Duodenal mucosa (tissue), 2 donors: ENCODE data around the gene SUPT5H.

ENCODE experiments used
- H3K27ac ChIP-seq: one replicate; pipeline ENCODE4 v1.7.0; 2013; ENCODE audit warnings: low read depth, low read length
- H3K27me3 ChIP-seq, 2 donors: one replicate each; pipeline ENCODE4 v1.7.0; 2013; ENCODE audit warnings: low read length in 2 of 2, control low read depth in 1 of 2; ENCODE audit not compliant: insufficient read depth in 2 of 2, control insufficient read depth in 1 of 2
- H3K36me3 ChIP-seq, 2 donors: one replicate each; pipeline ENCODE4 v1.7.0; 2013; ENCODE audit warnings: low read length in 2 of 2, control low read depth in 1 of 2; ENCODE audit not compliant: insufficient read depth in 2 of 2, control insufficient read depth in 1 of 2
- H3K4me1 ChIP-seq, 2 donors: one replicate each; pipeline ENCODE4 v1.7.0; 2013; ENCODE audit warnings: low read length in 2 of 2, control low read depth in 1 of 2; ENCODE audit not compliant: insufficient read depth in 2 of 2, control insufficient read depth in 1 of 2
- H3K4me3 ChIP-seq, 2 donors: one replicate each; pipeline ENCODE4 v1.7.0; 2013; ENCODE audit warnings: low read length in 2 of 2, low read depth in 1 of 2
- H3K9ac ChIP-seq, 2 donors: one replicate each; pipeline ENCODE4 v1.7.0; 2013; ENCODE audit warnings: low read length in 2 of 2, low read depth in 1 of 2
- H3K9me3 ChIP-seq, 2 donors: one replicate each; pipeline ENCODE4 v1.7.0; 2013; ENCODE audit warnings: low read length in 2 of 2, control low read depth in 1 of 2; ENCODE audit not compliant: control insufficient read depth in 1 of 2

SUPT5H gene

GRCh38 chr19:39497701-39497995, 52.3 kb downstream of the SUPT5H start:
- Histone ChIP-seq H3K27ac (no peak overlapping the region), H3K27me3 (peaks cover 20 to 31% of the 10 kb centered on the region in 2 donors), H3K9ac (no peak overlapping the region), H3K36me3 (no peaks in the 10 kb centered on the region), H3K4me3 (peak overlapping the region in 1 of 2 donors; percentile 30), H3K9me3 (no peaks in the 10 kb centered on the region), H3K4me1 (peaks cover 0 to 17% of the 10 kb centered on the region in 2 donors)

DNA sequence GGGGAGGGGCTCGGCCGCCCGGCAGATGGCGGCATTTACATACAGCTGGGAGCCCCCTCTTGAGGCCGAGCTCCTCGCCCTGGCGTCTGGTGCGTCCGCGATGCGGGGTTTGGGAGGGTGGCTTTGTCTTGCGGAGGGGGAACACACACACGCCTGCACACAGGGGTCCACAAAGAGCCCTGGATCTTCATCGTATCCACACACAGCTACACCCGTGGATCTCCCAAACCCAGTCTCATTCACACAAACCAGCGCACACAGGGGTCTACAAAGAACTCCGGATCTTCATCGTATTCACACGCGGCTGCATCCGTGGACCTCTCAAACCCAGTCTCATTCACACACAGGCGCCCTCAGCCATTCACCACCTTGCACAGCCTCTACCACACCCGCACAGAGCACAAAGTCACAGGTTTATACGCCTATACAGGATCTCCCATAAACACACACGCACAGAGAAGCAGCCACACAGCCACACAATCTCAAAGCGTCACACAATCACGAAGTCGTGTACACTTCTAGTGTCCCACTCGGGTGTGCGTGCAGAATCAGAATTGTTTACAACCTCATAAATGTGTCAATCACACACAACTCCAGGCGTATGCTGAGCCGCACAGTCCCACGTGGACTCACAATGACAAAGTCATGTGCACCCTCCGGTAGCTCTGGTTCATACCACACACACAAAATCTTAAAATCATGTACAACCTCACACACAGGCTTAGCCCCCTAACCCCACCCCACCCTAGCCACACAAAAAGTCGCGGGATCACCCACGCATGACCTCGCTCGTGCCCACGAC, 52.8 kb downstream of the SUPT5H start:
- H3K4me3 ChIP-seq = peak overlapping the region; percentile 25 to 30
- no peak overlapping the region for H3K9ac ChIP-seq
- peaks cover 0 to 17% of the 10 kb centered on the region in 2 donors for H3K4me1 ChIP-seq
- peaks cover 20 to 31% of the 10 kb centered on the region in 2 donors for H3K27me3 ChIP-seq
- no peaks in the 10 kb centered on the region for H3K9me3 ChIP-seq
- H3K27ac ChIP-seq = no peak overlapping the region
- no peaks in the 10 kb centered on the region for H3K36me3 ChIP-seq

GRCh38 chr19:39498798-39499642, 53.6 kb downstream of the SUPT5H start, which contains the start of gene DLL3:
Gene DLL3 (plus strand): TSS chr19:39498947. CDS start chr19:39498975, 28 bp downstream.
- no peak within 1 kb of the TSS for H3K9ac ChIP-seq
- no peaks in the 10 kb centered on the region for H3K9me3 ChIP-seq
- peak within 1 kb of the TSS; percentile 25 to 30 for H3K4me3 ChIP-seq
- H3K36me3 ChIP-seq = no peaks in the 10 kb centered on the region
- H3K27ac ChIP-seq = no peak within 1 kb of the TSS
- H3K27me3 ChIP-seq = peaks cover 26 to 35% of the 10 kb centered on the region in 2 donors
- H3K4me1 ChIP-seq = peaks cover 0 to 17% of the 10 kb centered on the region in 2 donors

- no peaks in the 10 kb centered on the region for H3K9me3 ChIP-seq
- H3K9ac ChIP-seq = no peak overlapping the region
- peaks cover 33 to 42% of the 10 kb centered on the region in 2 donors for H3K27me3 ChIP-seq
- no peak overlapping the region for H3K4me3 ChIP-seq
- H3K27ac ChIP-seq = no peak overlapping the region
- peaks cover 0 to 17% of the 10 kb centered on the region in 2 donors for H3K4me1 ChIP-seq
- H3K36me3 ChIP-seq = no peaks in the 10 kb centered on the region
Observed at GRCh38 chr19:39499932-39500331, 54.5 kb downstream of the SUPT5H start.

GRCh38 chr19:39500543-39500942, 55.2 kb downstream of the SUPT5H start:
- no peak overlapping the region for H3K27ac ChIP-seq
- peaks cover 33 to 43% of the 10 kb centered on the region in 2 donors for H3K27me3 ChIP-seq
- no peak overlapping the region for H3K9ac ChIP-seq
- no peaks in the 10 kb centered on the region for H3K36me3 ChIP-seq
- peaks cover 0 to 17% of the 10 kb centered on the region in 2 donors for H3K4me1 ChIP-seq
- no peaks in the 10 kb centered on the region for H3K9me3 ChIP-seq
- H3K4me3 ChIP-seq = no peak overlapping the region

- H3K9me3 ChIP-seq = no peaks in the 10 kb centered on the region
- peaks cover 34 to 43% of the 10 kb centered on the region in 2 donors for H3K27me3 ChIP-seq
- H3K27ac ChIP-seq = no peak overlapping the region
- H3K36me3 ChIP-seq = no peaks in the 10 kb centered on the region
- no peak overlapping the region for H3K9ac ChIP-seq
- no peak overlapping the region for H3K4me3 ChIP-seq
- peaks cover 0 to 17% of the 10 kb centered on the region in 2 donors for H3K4me1 ChIP-seq
Observed at GRCh38 chr19:39501340-39501739, 56.0 kb downstream of the SUPT5H start.

GRCh38 chr19:39502640-39503417, 57.4 kb downstream of the SUPT5H start:
- H3K36me3 ChIP-seq = no peaks in the 10 kb centered on the region
- no peak overlapping the region for H3K9ac ChIP-seq
- H3K9me3 ChIP-seq = no peaks in the 10 kb centered on the region
- H3K27ac ChIP-seq = no peak overlapping the region
- H3K4me3 ChIP-seq = no peak overlapping the region
- H3K4me1 ChIP-seq = peaks cover 3 to 19% of the 10 kb centered on the region in 2 donors
- peaks cover 46 to 56% of the 10 kb centered on the region in 2 donors for H3K27me3 ChIP-seq

- no peaks in the 10 kb centered on the region for H3K36me3 ChIP-seq
- H3K9ac ChIP-seq = no peak overlapping the region
- no peaks in the 10 kb centered on the region for H3K9me3 ChIP-seq
- no peak overlapping the region for H3K27ac ChIP-seq
- H3K4me1 ChIP-seq = peaks cover 3 to 4% of the 10 kb centered on the region in 2 donors
- H3K27me3 ChIP-seq = peaks cover 34 to 36% of the 10 kb centered on the region in 2 donors
- H3K4me3 ChIP-seq = no peak overlapping the region
Observed at GRCh38 chr19:39506598-39506943, 61.2 kb downstream of the SUPT5H start.

DNA sequence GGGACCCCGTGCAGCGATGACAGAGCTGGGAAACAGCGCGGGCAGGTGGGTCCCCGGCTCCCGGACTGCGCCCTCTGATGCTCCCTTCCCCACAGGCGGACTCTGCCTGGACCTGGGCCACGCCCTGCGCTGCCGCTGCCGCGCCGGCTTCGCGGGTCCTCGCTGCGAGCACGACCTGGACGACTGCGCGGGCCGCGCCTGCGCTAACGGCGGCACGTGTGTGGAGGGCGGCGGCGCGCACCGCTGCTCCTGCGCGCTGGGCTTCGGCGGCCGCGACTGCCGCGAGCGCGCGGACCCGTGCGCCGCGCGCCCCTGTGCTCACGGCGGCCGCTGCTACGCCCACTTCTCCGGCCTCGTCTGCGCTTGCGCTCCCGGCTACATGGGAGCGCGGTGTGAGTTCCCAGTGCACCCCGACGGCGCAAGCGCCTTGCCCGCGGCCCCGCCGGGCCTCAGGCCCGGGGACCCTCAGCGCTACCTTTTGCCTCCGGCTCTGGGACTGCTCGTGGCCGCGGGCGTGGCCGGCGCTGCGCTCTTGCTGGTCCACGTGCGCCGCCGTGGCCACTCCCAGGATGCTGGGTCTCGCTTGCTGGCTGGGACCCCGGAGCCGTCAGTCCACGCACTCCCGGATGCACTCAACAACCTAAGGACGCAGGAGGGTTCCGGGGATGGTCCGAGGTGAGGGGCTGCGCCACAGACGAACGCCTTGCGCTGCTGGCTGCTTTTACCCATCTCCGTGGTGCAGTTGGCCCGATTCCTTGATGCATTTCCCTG, 61.7 kb downstream of the SUPT5H start:
- H3K9me3 ChIP-seq = no peaks in the 10 kb centered on the region
- H3K36me3 ChIP-seq = no peaks in the 10 kb centered on the region
- peaks cover 3 to 4% of the 10 kb centered on the region in 2 donors for H3K4me1 ChIP-seq
- no peak overlapping the region for H3K27ac ChIP-seq
- H3K4me3 ChIP-seq = peak overlapping the region in 1 of 2 donors; percentile 53
- H3K9ac ChIP-seq = no peak overlapping the region
- H3K27me3 ChIP-seq = peaks cover 34 to 35% of the 10 kb centered on the region in 2 donors
